ENCODE data around the gene PARP8. TPM values are rescaled to one million over a fixed set of nuclear protein-coding genes. Genes with fewer than 3 reads are reported as not detected.
A peak's percentile ranks its signal among the peaks of the same experiment; 100 is the strongest.

PARP8 gene
- total and polyA plus RNA-seq, 2 of the 4 experiments (the other 2 are of a cell fraction), result 6.9 to 8.2 TPM

- Histone ChIP-seq H2AK5ac (ENCODE audit: low read depth, low read length) (no peak overlapping the region), H2AFZ (replicated peaks; ENCODE audit: low read length, poor library complexity) (no peak overlapping the region), H3K23ac (ENCODE audit: low read depth, low read length) (no peak overlapping the region), H3K9ac (ENCODE audit: low read depth, low read length) (no peak overlapping the region), H3K4ac (ENCODE audit: low read depth, low read length) (no peak overlapping the region), H3K27me3 (ENCODE audit: control insufficient read depth, insufficient read depth, low read length) (no peaks in the 10 kb centered on the region), H3K56ac (ENCODE audit: extremely low read depth, insufficient read depth, low read length) (no peak overlapping the region), H3K79me1 (ENCODE audit: low read depth in 1 of 2, low read length in 2 of 2) (no peaks in the 10 kb centered on the region), H3K4me1 (ENCODE audit: control insufficient read depth, insufficient read depth, low read length) (no peaks in the 10 kb centered on the region), H4K91ac (ENCODE audit: insufficient read depth, low read depth, low read length) (no peak overlapping the region), H3K4me3 (ENCODE audit: insufficient read depth, low read depth, low read length) (no peak overlapping the region), H2AK9ac (replicated peaks; ENCODE audit: low read depth, low read length, poor library complexity) (no peak overlapping the region), H3K27ac (ENCODE audit: insufficient read depth, low read length) (no peak overlapping the region), H2BK20ac (ENCODE audit: low read depth, low read length) (no peak overlapping the region), H3K14ac (replicated peaks; ENCODE audit: low read depth, low read length) (no peak overlapping the region), H2BK5ac (ENCODE audit: low read depth, low read length, poor library complexity, severe bottlenecking) (no peak overlapping the region), H2BK15ac (ENCODE audit: low read depth, low read length) (no peak overlapping the region), H3K9me1 (ENCODE audit: insufficient read depth, low read length) (no peaks in the 10 kb centered on the region), H3K4me2 (ENCODE audit: low read depth, low read length) (no peak overlapping the region), H2BK120ac (ENCODE audit: low read depth, low read length) (no peak overlapping the region), H3K18ac (ENCODE audit: low read depth, low read length) (no peak overlapping the region), H3K9me3 (ENCODE audit: control insufficient read depth, insufficient read depth, low read length) (no peaks in the 10 kb centered on the region), H3K36me3 (ENCODE audit: control insufficient read depth, insufficient read depth, low read length) (peaks cover 8% of the 10 kb centered on the region), H4K5ac (ENCODE audit: low read depth, low read length) (no peak overlapping the region), H4K8ac (ENCODE audit: low read depth in 2 of 2, low read length in 2 of 2) (no peak overlapping the region), H4K20me1 (ENCODE audit: insufficient read depth, low read length) (no peaks in the 10 kb centered on the region)
- in situ Hi-C loops (cut with MboI; ENCODE audit: low sequenced_read_pairs), result no loop called here
- POLR2A ChIA-PET (ENCODE audit: unreplicated experiment), result no interaction called here
- dilution Hi-C loops (cut with HindIII; ENCODE audit: low sequenced_read_pairs, unreplicated experiment), result no loop called here
- no TSS peak for BruUV-seq (replicated peaks)
- CTCF ChIA-PET, result no interaction called here
- intact Hi-C loops (cut with micrococcal nuclease), result no loop called here
- no CpG with 5 or more reads among the region's 5 CpGs for WGBS, 2 experiments (ENCODE audit: extremely low coverage in 2 of 2, insufficient read length in 1 of 2)
- no peak for DNase-seq
- ATAC-seq (ENCODE audit: low read depth), result no peak
- TF ChIP-seq USF2 (IDR thresholded peaks at IDR 0.05; ENCODE audit: low read depth, low read length) (no peak), RFX5 (IDR thresholded peaks at IDR 0.05; ENCODE audit: low read depth, low read length) (peak; percentile 70; the same call in 1 of the 2 replicates), ELK1 (IDR thresholded peaks at IDR 0.05; ENCODE audit: borderline replicate concordance, low read depth, low read length) (no peak), RCOR1 (IDR thresholded peaks at IDR 0.05; ENCODE audit: insufficient replicate concordance, low read length) (no peak)
Measured at GRCh38 chr5:50792843-50793242, 126.4 kb downstream of the PARP8 start.

Measured in IMR-90 (cell line).